Hepatocyte (in vitro differentiated cells): ENCODE measurements around the gene SNRNP200. TPM values are rescaled to one million over a fixed set of nuclear protein-coding genes. Genes with fewer than 3 reads are reported as not detected.

Source experiments
- DNase-seq: peaks from one replicate; pipeline ENCODE4 v3.0.0-alpha.2; 2016; ENCODE audit warnings: low spot score
- H2AFZ ChIP-seq: fragments of 200-600 bp; sonication (generic); 2 replicates; pipeline ENCODE4 v1.6.0; 2016; ENCODE audit warnings: antibody characterized with exemption, mild to moderate bottlenecking
- H3K27ac ChIP-seq: fragments of 200-600 bp; sonication (generic); 2 replicates; pipeline ENCODE4 v1.5.1; 2016; ENCODE audit warnings: mild to moderate bottlenecking
- H3K27me3 ChIP-seq: fragments of 200-600 bp; sonication (generic); 2 replicates; pipeline ENCODE4 v1.6.1; 2016
- H3K36me3 ChIP-seq: fragments of 200-600 bp; sonication (generic); replicated peaks from 2 replicates; pipeline ENCODE4 v1.5.1; 2016; ENCODE audit warnings: low read depth; ENCODE audit not compliant: insufficient read depth
- H3K4me1 ChIP-seq: fragments of 200-600 bp; sonication (generic); 2 replicates; pipeline ENCODE4 v1.5.1; 2016; ENCODE audit warnings: mild to moderate bottlenecking, moderate library complexity; ENCODE audit not compliant: insufficient read depth
- H3K4me2 ChIP-seq: fragments of 200-600 bp; sonication (generic); 2 replicates; pipeline ENCODE4 v1.6.0; 2016
- H3K4me3 ChIP-seq: fragments of 200-600 bp; sonication (generic); 2 replicates; pipeline ENCODE4 v1.5.1; 2016; ENCODE audit warnings: mild to moderate bottlenecking
- H3K79me2 ChIP-seq: fragments of 200-600 bp; sonication (generic); 2 replicates; pipeline ENCODE4 v1.6.0; 2017; ENCODE audit warnings: mild to moderate bottlenecking
- H3K9me2 ChIP-seq: fragments of 200-600 bp; sonication (generic); replicated peaks from 2 replicates; pipeline ENCODE4 v1.6.0; 2017; ENCODE audit warnings: mild to moderate bottlenecking; ENCODE audit not compliant: insufficient read depth
- H3K9me3 ChIP-seq: fragments of 200-600 bp; sonication (generic); 2 replicates; pipeline ENCODE4 v1.5.1; 2016; ENCODE audit warnings: low read depth, mild to moderate bottlenecking
- H4K20me1 ChIP-seq: fragments of 200-600 bp; sonication (generic); 2 replicates; pipeline ENCODE4 v1.6.0; 2016; ENCODE audit warnings: mild to moderate bottlenecking; ENCODE audit not compliant: insufficient read depth, poor library complexity, severe bottlenecking
- EZH2 ChIP-seq: fragments of 200-600 bp; sonication (generic); IDR thresholded peaks from 2 replicates; pipeline ENCODE4 v1.6.1; 2016; ENCODE audit warnings: antibody characterized with exemption, mild to moderate bottlenecking, borderline replicate concordance
- EZH2phosphoT487 ChIP-seq: fragments of 200-600 bp; sonication (generic); IDR thresholded peaks from one replicate; pipeline ENCODE4 v1.6.1; 2018; ENCODE audit warnings: antibody characterized with exemption, mild to moderate bottlenecking, low read depth, moderate library complexity; ENCODE audit not compliant: unreplicated experiment, severe bottlenecking
- WGBS: methylation state at CpG from one replicate; pipeline ENCODE4 v1.1.6; 2016; ENCODE audit warnings: low lambda C conversion rate; ENCODE audit errors: missing lambda C conversion rate; 5-methylcytosine and 5-hydroxymethylcytosine counted together
- polyA plus RNA-seq: library from polyadenylated mRNA; unstranded; fragments of >200 nt; fragmentation: Nextera tagmentation; extraction: Ambion mirVana; gene quantifications from 2 replicates; pipeline ENCODE4 v1.2.1, GENCODE V29; 2016
- total RNA-seq: library from RNA; depleted of rRNA; stranded (reverse); fragments of >200 nt; gene quantifications from 2 replicates; pipeline ENCODE4 v1.2.3, GENCODE V29; 2014
- TF ChIP-seq, protein P1 (sequence below): fragments of 200-600 bp; sonication (generic); IDR thresholded peaks from 2 replicates; pipeline ENCODE4 v1.5.1; 2016; ENCODE audit warnings: antibody characterized with exemption, mild to moderate bottlenecking; ENCODE audit not compliant: poor library complexity

SNRNP200 gene
- total and polyA plus RNA-seq, 2 experiments from 2014 or later: 59.8 to 60.9 TPM

DNA sequence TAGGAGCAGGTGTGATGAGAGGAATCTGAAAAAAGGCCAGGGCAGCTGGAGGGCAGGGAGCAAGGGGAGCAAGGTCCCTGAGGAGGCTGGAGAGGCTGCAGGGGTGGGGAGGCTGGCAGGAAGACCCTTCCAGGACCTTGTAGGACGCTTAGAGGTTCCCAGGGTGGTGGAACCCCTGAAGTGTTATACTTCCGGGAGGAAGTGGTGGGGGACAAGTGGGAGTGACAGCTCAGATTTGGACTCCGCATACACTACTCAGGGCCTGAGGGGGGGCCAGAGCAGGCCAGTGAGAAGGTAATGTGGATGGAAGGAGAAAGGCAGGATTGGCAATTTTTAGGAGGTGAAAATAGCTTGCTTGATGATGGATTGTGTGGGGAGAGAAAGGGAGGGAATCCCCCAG, 28.4 kb upstream of the SNRNP200 start:
- H2AFZ ChIP-seq: no peak overlapping the region
- no peaks in the 10 kb centered on the region for H4K20me1 ChIP-seq
- TF ChIP-seq, protein P1, sequence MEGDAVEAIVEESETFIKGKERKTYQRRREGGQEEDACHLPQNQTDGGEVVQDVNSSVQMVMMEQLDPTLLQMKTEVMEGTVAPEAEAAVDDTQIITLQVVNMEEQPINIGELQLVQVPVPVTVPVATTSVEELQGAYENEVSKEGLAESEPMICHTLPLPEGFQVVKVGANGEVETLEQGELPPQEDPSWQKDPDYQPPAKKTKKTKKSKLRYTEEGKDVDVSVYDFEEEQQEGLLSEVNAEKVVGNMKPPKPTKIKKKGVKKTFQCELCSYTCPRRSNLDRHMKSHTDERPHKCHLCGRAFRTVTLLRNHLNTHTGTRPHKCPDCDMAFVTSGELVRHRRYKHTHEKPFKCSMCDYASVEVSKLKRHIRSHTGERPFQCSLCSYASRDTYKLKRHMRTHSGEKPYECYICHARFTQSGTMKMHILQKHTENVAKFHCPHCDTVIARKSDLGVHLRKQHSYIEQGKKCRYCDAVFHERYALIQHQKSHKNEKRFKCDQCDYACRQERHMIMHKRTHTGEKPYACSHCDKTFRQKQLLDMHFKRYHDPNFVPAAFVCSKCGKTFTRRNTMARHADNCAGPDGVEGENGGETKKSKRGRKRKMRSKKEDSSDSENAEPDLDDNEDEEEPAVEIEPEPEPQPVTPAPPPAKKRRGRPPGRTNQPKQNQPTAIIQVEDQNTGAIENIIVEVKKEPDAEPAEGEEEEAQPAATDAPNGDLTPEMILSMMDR: no peak
- TF ChIP-seq EZH2 (no peak), EZH2phosphoT487 (no peak)
- no peak overlapping the region for H3K4me2 ChIP-seq
- no peak overlapping the region for H3K4me3 ChIP-seq
- 91% methylated on average over 3 of the region's 3 CpGs for WGBS
- peaks cover 31% of the 10 kb centered on the region for H3K79me2 ChIP-seq
- no peaks in the 10 kb centered on the region for H3K9me3 ChIP-seq
- no peaks in the 10 kb centered on the region for H3K4me1 ChIP-seq
- H3K9me2 ChIP-seq: no peaks in the 10 kb centered on the region
- no peaks in the 10 kb centered on the region for H3K27me3 ChIP-seq
- DNase-seq: no peak
- no peak overlapping the region for H3K27ac ChIP-seq
- H3K36me3 ChIP-seq: no peaks in the 10 kb centered on the region

GRCh38 chr2:96330407-96330806, 25.1 kb upstream of the SNRNP200 start:
- no peak overlapping the region for H3K27ac ChIP-seq
- no peaks in the 10 kb centered on the region for H3K9me2 ChIP-seq
- no peaks in the 10 kb centered on the region for H3K36me3 ChIP-seq
- TF ChIP-seq, protein P1: no peak
- no peak for TF ChIP-seq EZH2
- H4K20me1 ChIP-seq: no peaks in the 10 kb centered on the region
- H3K4me3 ChIP-seq: no peak overlapping the region
- no peaks in the 10 kb centered on the region for H3K27me3 ChIP-seq
- peaks cover 6% of the 10 kb centered on the region for H3K4me1 ChIP-seq
- H2AFZ ChIP-seq: no peak overlapping the region
- H3K79me2 ChIP-seq: peaks cover 8% of the 10 kb centered on the region
- H3K9me3 ChIP-seq: no peaks in the 10 kb centered on the region
- no peak overlapping the region for H3K4me2 ChIP-seq
- DNase-seq: no peak
- WGBS: 88% methylated on average over 1 of the region's 1 CpG

- H3K9me3 ChIP-seq: no peaks in the 10 kb centered on the region
- no peak overlapping the region for H3K4me2 ChIP-seq
- H3K9me2 ChIP-seq: no peaks in the 10 kb centered on the region
- H3K4me3 ChIP-seq: no peak overlapping the region
- H3K4me1 ChIP-seq: peaks cover 6% of the 10 kb centered on the region
- no peak overlapping the region for H3K27ac ChIP-seq
- H3K27me3 ChIP-seq: peaks cover 1% of the 10 kb centered on the region
- H3K79me2 ChIP-seq: peaks cover 4% of the 10 kb centered on the region
- no peak for DNase-seq
- 92% methylated on average over 6 of the region's 6 CpGs for whole genome bisulfite sequencing
- TF ChIP-seq, protein P1: no peak
- TF ChIP-seq EZH2phosphoT487 (no peak), EZH2 (no peak)
- H4K20me1 ChIP-seq: no peaks in the 10 kb centered on the region
- no peaks in the 10 kb centered on the region for H3K36me3 ChIP-seq
- H2AFZ ChIP-seq: no peak overlapping the region
These were observed 24.5 kb upstream of the SNRNP200 start for GRCh38 chr2:96329874-96330273.

DNA sequence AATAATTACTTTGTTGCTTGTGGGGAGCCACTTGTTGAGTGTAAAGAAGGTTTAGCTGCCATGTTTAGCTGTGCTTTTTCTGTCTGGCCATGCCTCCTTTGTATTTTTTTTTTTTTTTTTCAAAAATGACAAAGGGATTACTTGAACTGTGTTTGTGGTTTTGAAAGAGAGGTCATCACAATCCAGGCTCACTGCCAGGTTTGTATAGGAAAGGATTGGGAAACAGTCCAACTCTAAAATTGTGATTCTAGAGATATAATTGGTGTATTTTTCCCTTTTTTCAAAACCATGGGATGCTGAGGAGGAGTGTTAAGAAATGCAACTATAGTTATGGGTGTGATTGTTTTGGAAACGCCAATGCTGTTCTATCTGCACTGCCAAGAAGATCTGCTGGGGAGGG, 24.1 kb upstream of the SNRNP200 start:
- Histone ChIP-seq H3K4me1 (peaks cover 6% of the 10 kb centered on the region), H3K79me2 (no peaks in the 10 kb centered on the region), H3K4me3 (no peak overlapping the region), H2AFZ (no peak overlapping the region), H3K27ac (no peak overlapping the region), H3K27me3 (peaks cover 6% of the 10 kb centered on the region), H3K9me3 (no peaks in the 10 kb centered on the region), H3K36me3 (no peaks in the 10 kb centered on the region), H4K20me1 (no peaks in the 10 kb centered on the region), H3K4me2 (no peak overlapping the region), H3K9me2 (no peaks in the 10 kb centered on the region)
- WGBS: 75% methylated on average over 1 of the region's 1 CpG
- TF ChIP-seq, protein P1: no peak
- TF ChIP-seq EZH2 (no peak), EZH2phosphoT487 (no peak)
- no peak for DNase-seq
